Measurements from ENCODE around the gene FNDC3B. TPM values are rescaled to one million over a fixed set of nuclear protein-coding genes. Genes with fewer than 3 reads are reported as not detected.
A peak's percentile ranks its signal among the peaks of the same experiment; 100 is the strongest.

The FNDC3B gene
- total RNA-seq, 1 donor: 221 TPM

DNA sequence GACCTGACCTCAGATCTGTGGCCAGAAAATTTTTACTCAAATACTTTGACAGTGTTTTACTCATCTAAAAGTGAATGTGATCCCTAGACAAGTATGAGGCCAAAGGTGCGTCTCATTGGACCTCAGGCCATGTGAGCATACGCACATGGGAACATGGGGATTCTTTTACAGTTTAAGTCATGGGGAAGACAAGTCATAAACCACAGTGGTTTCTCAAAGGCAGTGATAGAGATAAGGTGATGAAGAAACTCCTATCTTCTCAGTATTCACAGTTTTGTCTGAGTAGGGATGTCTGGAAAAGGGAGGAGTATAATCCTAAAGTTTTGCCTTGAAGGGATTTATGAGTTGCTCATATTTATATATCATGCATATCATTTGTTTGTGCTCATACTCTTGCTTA is 173.8 kb downstream of the FNDC3B start:
- no peak overlapping the region for H3K4me3 ChIP-seq (ENCODE audit: low read depth, low read length)
- TF ChIP-seq, protein P1, sequence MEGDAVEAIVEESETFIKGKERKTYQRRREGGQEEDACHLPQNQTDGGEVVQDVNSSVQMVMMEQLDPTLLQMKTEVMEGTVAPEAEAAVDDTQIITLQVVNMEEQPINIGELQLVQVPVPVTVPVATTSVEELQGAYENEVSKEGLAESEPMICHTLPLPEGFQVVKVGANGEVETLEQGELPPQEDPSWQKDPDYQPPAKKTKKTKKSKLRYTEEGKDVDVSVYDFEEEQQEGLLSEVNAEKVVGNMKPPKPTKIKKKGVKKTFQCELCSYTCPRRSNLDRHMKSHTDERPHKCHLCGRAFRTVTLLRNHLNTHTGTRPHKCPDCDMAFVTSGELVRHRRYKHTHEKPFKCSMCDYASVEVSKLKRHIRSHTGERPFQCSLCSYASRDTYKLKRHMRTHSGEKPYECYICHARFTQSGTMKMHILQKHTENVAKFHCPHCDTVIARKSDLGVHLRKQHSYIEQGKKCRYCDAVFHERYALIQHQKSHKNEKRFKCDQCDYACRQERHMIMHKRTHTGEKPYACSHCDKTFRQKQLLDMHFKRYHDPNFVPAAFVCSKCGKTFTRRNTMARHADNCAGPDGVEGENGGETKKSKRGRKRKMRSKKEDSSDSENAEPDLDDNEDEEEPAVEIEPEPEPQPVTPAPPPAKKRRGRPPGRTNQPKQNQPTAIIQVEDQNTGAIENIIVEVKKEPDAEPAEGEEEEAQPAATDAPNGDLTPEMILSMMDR (IDR thresholded peaks at IDR 0.05; ENCODE audit: insufficient read depth, low read depth, low read length): no peak
- DNase-seq (ENCODE audit: low read depth): peak; percentile 99

DNA sequence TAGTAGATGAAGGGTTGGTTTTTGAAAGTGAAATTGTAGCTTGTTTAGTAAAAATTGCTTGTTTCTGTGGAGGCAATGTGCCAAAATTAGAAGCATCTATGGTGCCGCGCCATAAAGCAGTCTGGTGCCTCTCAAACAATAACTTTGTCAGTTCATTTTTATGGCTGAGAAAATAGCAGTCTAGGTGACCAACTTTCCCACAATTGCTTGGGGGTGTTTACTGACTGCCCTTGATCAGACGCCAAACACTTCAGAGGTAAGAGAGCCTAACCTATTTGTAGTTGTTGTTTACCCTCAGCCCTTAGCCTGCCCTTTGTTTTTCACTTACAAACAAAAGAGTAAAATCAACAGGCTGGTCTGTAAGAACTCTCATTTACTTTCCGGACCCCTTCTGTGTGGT is 174.5 kb downstream of the FNDC3B start:
- DNase-seq (ENCODE audit: low read depth): no peak
- no peak overlapping the region for H3K4me3 ChIP-seq (ENCODE audit: low read depth, low read length)
- TF ChIP-seq, protein P1 (IDR thresholded peaks at IDR 0.05; ENCODE audit: insufficient read depth, low read depth, low read length): no peak

DNA sequence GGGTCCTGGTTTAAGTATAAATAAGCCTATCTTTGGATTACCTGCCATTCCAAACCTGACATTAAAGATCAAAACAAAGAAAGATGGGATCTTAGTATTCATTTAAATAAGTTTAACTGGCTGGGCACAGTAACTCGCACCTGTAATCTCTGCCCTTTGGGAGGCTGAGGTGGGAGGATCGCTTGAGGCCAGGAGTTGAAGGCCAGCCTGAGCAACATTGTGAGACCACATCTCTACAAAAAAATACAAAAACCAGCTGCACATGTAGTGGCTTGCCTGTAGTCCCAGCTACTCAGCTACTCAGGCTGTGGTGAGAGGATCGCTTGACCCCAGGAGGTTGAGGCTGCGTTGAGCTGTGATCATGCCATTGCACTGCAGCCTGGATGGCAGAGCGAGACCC is 176.9 kb downstream of the FNDC3B start:
- TF ChIP-seq, protein P1 (IDR thresholded peaks at IDR 0.05; ENCODE audit: insufficient read depth, low read depth, low read length): no peak

DNA sequence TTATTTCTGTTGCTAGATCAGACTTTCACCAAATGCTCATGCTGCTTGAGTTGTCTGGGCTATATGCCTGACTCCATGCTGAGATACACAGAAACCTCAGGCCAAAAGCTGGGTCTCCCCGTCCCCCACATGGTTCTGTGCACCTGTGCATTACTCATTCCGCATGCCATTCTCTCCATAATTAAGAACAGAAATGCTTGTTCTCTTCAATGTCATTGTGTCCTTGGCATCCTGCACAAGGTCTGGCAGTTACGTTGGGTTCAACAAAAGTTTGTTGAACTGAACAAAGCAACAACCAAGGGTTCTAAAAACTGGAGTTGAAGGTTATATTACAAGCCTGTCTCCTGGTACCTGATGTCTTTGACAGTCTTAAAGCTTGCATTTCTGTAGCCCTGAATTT is 177.5 kb downstream of the FNDC3B start:
- TF ChIP-seq, protein P1 (IDR thresholded peaks at IDR 0.05; ENCODE audit: insufficient read depth, low read depth, low read length): no peak
- DNase-seq (ENCODE audit: low read depth): no peak
- no peak overlapping the region for H3K4me3 ChIP-seq (ENCODE audit: low read depth, low read length)

More for the DNA sequence above, 176.9 kb downstream of the FNDC3B start:
- DNase-seq (ENCODE audit: low read depth): no peak
- H3K4me3 ChIP-seq (ENCODE audit: low read depth, low read length): no peak overlapping the region

DNA sequence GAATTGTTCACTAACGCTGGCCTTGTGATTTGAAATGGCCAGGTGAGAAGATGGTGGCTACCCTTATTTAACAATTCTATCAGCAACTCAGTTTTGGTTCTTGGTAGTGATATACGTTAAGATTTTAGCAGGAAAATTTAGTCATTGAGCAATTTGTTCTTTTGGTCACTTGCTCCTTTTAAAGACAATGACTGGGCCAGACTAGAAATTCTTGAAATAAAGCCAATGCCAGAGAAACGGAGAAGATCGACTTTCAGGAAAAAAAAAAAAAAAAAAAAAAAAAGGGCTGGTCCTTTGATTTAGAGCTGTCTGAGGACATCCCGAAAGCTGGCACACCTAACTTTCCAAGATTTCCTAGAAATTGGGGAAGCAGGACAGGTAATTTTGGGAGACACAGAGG is 178.5 kb downstream of the FNDC3B start:
- DNase-seq (ENCODE audit: low read depth): no peak
- H3K4me3 ChIP-seq (ENCODE audit: low read depth, low read length): no peak overlapping the region
- TF ChIP-seq, protein P1 (IDR thresholded peaks at IDR 0.05; ENCODE audit: insufficient read depth, low read depth, low read length): no peak

DNA sequence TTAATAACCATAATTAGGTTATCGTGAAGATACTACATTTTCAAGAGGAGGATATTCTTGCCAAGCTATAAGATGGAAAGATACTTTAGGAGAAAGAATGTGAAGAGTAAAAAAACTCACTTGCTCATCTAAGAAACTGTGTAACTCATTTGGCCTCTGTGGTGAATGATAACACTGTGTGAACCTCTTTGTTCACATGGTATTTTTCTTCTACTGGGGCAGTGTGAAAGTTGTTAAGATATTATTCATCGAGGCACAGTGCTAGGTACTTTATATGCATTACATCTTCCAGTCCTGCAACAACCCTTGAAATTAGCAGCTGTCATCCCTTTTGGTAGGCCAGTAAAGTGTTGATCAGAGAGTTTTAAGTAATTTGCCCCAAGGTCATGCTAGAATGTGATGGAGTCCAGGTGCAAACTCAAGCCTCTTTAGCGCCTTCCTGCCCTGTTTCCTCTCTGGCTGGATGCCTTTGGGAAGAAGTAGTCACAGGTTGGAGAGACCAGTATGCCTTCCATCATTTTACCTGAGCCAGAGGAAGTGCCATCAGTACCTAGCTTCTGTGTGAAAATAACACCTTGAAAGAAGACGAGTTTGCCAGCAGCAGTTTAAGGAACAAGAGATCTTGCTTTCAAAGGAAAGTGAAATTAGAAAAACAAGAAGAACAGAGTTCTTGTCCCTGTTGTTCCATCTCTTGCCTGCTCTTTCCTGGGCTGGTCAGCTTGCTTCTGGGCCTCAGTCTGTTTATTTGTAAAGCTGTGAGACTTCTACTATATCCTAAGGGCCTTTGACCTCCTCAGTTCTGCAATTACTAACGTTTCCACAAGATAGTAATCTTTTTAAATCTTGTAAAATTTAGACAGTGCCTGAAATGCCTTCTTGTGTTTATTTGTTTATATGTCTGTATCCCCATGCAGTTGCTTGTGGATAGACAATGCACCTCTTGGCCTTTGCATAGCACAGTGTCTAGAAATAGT is 179.3 kb downstream of the FNDC3B start:
- TF ChIP-seq, protein P1 (IDR thresholded peaks at IDR 0.05; ENCODE audit: insufficient read depth, low read depth, low read length): no peak
- DNase-seq (ENCODE audit: low read depth): peak; percentile 74
- no peak overlapping the region for H3K4me3 ChIP-seq (ENCODE audit: low read depth, low read length)
